SK-N-MC (cell line): ENCODE data around the gene KRT9.
"Not testable (repeated sequence)": the region's sequence is repeated elsewhere in the genome, so short reads cannot be mapped to it uniquely, and the experiment has no call there.

Source experiments
- DNase-seq: peaks from one replicate; pipeline ENCODE4 v3.0.0-alpha.2; 2011; ENCODE audit warnings: low read depth, low spot score
- H3K27ac ChIP-seq: fragments of 200-600 bp; sonication (generic); 2 replicates; pipeline ENCODE4 v1.5.1; 2016; ENCODE audit warnings: mixed run types
- H3K36me3 ChIP-seq: fragments of 200-600 bp; sonication (generic); 2 replicates; pipeline ENCODE4 v1.6.1; 2017; ENCODE audit warnings: antibody characterized with exemption, low read length, mixed read lengths; ENCODE audit not compliant: insufficient read depth
- H3K4me3 ChIP-seq: fragments of 200-600 bp; sonication (generic); 2 replicates; pipeline ENCODE4 v1.5.1; 2016
- H3K9ac ChIP-seq: fragments of 200-600 bp; sonication (generic); 2 replicates; pipeline ENCODE4 v1.8.0; 2017; ENCODE audit warnings: mixed run types, mixed read lengths; ENCODE audit not compliant: insufficient read length
- H3K9me3 ChIP-seq: fragments of 200-600 bp; sonication (generic); 2 replicates; pipeline ENCODE4 v1.6.1; 2017; ENCODE audit warnings: low read depth, mild to moderate bottlenecking, antibody characterized with exemption, low read length, moderate library complexity, mixed read lengths
- EZH2 ChIP-seq: fragments of 200-600 bp; sonication (generic); IDR thresholded peaks from one replicate; pipeline ENCODE4 v1.6.1; 2017; ENCODE audit warnings: antibody characterized with exemption
- FOXP2 ChIP-seq: optimal IDR thresholded peaks from 2 replicates; pipeline ENCODE3; 2011; ENCODE audit warnings: mild to moderate bottlenecking, moderate library complexity; ENCODE audit not compliant: insufficient read depth; ENCODE audit errors: extremely low read length, control extremely low read depth
- POLR2AphosphoS5 ChIP-seq: IDR thresholded peaks from 2 replicates; pipeline ENCODE4 v1.6.1; 2012; ENCODE audit warnings: mild to moderate bottlenecking, low read depth, low read length, borderline replicate concordance

KRT9 gene

DNA sequence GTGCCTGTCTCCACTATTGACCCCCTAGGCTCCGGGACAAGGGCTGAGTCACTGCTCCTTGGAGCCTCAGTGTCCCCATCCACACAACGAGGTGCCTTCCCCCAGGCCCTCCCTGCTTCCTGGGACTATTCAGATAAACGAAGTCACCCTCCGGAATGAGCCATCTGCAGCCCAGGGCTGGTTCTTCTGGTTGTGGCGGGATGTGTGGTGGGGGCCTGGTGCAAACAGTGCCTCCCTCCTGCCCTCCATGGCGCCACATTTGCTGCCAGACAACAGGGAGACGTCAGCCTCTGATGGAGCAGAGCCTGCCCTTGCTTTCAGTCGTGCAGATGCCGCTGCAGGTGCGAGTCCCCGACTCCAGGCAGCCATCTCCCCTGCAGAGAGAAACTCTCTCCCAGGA lies 45.8 kb upstream of the KRT9 start:
- no peaks in the 10 kb centered on the region for H3K9me3 ChIP-seq
- no peaks in the 10 kb centered on the region for H3K36me3 ChIP-seq
- no peak overlapping the region for H3K9ac ChIP-seq
- TF ChIP-seq EZH2 = no peak
- no peak overlapping the region for H3K4me3 ChIP-seq
- no peak overlapping the region for H3K27ac ChIP-seq
- no peak for DNase-seq

GRCh38 chr17:41617136-41617535 lies 45.3 kb upstream of the KRT9 start:
- H3K9ac ChIP-seq = no peak overlapping the region
- no peaks in the 10 kb centered on the region for H3K9me3 ChIP-seq
- no peak overlapping the region for H3K4me3 ChIP-seq
- H3K27ac ChIP-seq = no peak overlapping the region
- no peaks in the 10 kb centered on the region for H3K36me3 ChIP-seq
- no peak for DNase-seq
- TF ChIP-seq EZH2 = no peak
- no peak for TF ChIP-seq POLR2AphosphoS5
- no peak for TF ChIP-seq FOXP2

- H3K9me3 ChIP-seq, H3K27ac ChIP-seq, H3K4me3 ChIP-seq, DNase-seq, H3K36me3 ChIP-seq, H3K9ac ChIP-seq: not testable (repeated sequence)
Measured at GRCh38 chr17:41616486-41616885, 44.6 kb upstream of the KRT9 start.

DNA sequence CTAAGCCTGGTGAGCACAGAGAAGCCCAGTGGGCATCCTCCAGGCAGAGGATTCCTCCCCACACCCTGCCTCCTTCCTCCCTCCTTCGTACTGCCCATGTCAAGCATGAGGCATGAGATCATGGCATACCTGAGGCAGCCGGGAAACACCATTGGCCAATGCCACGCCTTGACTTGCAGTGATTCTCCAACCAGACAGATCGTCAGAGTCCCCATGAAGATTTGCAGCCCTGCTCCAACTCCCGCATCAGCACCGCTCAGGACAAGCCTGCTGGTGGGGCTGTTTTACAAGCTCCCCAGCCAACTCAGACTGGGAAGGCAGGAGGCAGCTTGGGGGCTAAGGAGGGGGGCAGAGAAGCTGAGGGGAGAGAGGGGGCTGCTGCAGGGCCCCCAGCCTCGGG lies 43.6 kb upstream of the KRT9 start:
- Histone ChIP-seq H3K9ac (no peak overlapping the region), H3K36me3 (no peaks in the 10 kb centered on the region), H3K9me3 (no peaks in the 10 kb centered on the region), H3K4me3 (no peak overlapping the region), H3K27ac (no peak overlapping the region)
- DNase-seq = no peak
- no peak for TF ChIP-seq EZH2
- no peak for TF ChIP-seq FOXP2
- TF ChIP-seq POLR2AphosphoS5 = no peak

DNA sequence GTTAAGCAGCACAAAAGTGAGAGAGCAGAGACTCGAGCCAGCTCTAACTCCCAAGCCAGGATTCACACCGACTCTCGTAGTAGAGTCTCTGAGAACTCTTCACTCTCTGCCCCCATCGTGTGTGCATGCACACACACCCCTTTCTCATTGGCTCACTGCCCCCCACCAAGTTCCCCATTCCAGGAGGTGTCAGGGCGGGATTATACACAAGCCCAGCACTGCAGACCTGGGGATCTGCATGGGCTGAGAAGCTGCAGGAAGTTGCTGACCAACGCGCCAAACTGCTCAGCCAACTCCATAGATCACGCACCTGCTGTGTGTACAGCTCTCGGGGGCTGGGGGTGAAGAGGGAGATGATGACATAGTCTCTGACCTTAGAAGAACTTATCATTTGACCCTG lies 42.9 kb upstream of the KRT9 start:
- not testable (repeated sequence) for H3K9me3 ChIP-seq, H3K9ac ChIP-seq, H3K27ac ChIP-seq, H3K36me3 ChIP-seq, DNase-seq, H3K4me3 ChIP-seq

GRCh38 chr17:41614098-41614497 lies 42.2 kb upstream of the KRT9 start:
- H3K4me3 ChIP-seq = no peak overlapping the region
- no peak overlapping the region for H3K27ac ChIP-seq
- TF ChIP-seq POLR2AphosphoS5 (no peak), FOXP2 (no peak), EZH2 (no peak)
- H3K9me3 ChIP-seq = no peaks in the 10 kb centered on the region
- no peak for DNase-seq
- H3K9ac ChIP-seq = no peak overlapping the region
- no peaks in the 10 kb centered on the region for H3K36me3 ChIP-seq

- no peak for DNase-seq
- no peak overlapping the region for H3K4me3 ChIP-seq
- H3K27ac ChIP-seq = no peak overlapping the region
- no peak for TF ChIP-seq EZH2
- TF ChIP-seq POLR2AphosphoS5 = no peak
- no peak for TF ChIP-seq FOXP2
- no peak overlapping the region for H3K9ac ChIP-seq
- no peaks in the 10 kb centered on the region for H3K9me3 ChIP-seq
- H3K36me3 ChIP-seq = no peaks in the 10 kb centered on the region
Measured at GRCh38 chr17:41613277-41614082, 41.6 kb upstream of the KRT9 start.

DNA sequence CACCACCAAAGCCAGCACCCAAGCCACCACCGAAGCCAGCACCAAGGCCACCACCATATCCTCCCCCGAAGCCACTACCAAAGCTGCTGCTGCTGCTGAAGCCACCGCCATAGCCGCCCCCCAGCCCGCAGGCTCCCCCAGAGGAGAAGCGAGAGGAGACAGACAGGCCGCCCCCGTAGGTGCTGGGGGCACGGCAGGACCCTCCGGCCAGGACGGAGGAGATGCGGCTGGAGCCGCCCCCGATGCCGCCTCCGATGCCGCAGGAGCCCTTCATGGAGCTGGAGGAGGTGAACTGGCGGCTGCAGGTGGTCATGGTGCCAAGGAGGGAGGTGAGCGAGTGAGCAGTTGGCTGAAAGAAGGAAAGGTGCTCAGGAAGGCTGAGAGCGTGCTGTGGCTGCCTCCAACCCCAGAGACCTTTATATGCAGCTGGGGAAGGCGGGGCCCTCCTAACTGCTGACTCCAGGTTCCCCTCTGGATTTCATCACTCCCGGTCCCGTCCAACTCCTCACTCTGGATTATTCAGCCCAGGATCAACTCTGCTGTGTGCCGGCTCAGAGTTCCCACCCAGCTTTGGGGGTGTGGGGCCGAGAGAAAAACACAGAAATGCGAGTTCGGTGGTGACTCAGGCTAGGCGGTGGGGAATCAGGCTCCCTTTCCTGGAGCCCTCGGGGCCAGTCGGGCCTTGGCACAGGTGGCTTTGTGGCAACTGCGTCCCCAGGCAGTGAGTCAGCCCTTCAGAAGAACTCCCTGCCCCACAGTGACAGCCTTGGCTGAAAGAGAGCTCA lies 40.7 kb upstream of the KRT9 start, which contains the start of gene KRT16:
Gene KRT16 (minus strand): TSS at position 392 of the 785 bp plus-strand sequence. CDS start 79 bp downstream, at position 313.
- H3K4me3 ChIP-seq, H3K9ac ChIP-seq, DNase-seq, H3K9me3 ChIP-seq, H3K27ac ChIP-seq, H3K36me3 ChIP-seq: not testable (repeated sequence)

GRCh38 chr17:41610965-41611640 lies 39.2 kb upstream of the KRT9 start:
- H3K4me3 ChIP-seq = no peak overlapping the region
- no peak for TF ChIP-seq EZH2
- no peak for TF ChIP-seq POLR2AphosphoS5
- TF ChIP-seq FOXP2 = no peak
- no peaks in the 10 kb centered on the region for H3K36me3 ChIP-seq
- no peaks in the 10 kb centered on the region for H3K9me3 ChIP-seq
- no peak overlapping the region for H3K27ac ChIP-seq
- H3K9ac ChIP-seq = no peak overlapping the region
- no peak for DNase-seq

DNA sequence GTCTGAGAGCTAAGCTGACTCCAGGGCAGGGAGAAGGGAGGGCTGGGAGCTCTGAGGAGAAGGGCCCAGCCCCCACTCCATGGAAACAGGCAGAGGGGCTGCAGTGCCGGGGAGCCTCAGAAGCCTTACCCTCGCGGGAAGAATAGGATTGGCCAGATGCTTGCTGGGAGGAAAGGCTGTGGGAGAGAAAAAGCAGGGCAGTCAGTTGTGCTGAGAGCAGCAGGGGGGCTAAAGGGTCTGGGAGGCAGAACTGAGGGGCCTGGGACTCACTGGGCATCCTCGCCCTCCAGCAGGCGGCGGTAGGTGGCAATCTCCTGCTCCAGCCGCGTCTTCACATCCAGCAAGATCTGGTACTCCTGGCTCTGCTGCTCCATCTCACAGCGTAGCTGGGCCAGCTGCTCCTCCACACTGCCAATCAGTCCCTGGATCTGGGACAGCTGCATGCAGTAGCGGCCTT lies 38.2 kb upstream of the KRT9 start:
- H3K4me3 ChIP-seq, H3K27ac ChIP-seq, H3K36me3 ChIP-seq, DNase-seq, H3K9me3 ChIP-seq, H3K9ac ChIP-seq: not testable (repeated sequence)

DNA sequence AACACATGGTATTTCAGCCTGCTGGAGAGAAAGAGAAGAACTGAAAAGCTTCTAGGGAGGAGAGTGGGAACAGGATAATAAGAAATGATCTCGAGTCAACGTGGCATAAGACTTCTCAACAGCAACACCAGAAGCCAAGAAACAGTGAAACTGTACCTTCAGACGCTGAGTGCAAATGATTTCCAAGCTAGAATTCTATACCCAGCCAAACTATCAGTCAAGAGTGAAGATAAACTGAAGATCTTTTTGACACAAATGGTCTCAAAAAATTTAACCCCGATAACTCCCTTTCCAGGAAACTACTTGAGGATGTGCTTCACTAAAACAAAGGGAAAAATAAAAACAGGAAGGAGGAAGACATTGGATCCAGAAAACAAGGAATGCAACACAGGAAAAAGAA lies 35.1 kb upstream of the KRT9 start:
- H3K9ac ChIP-seq, DNase-seq, H3K4me3 ChIP-seq, H3K9me3 ChIP-seq, H3K36me3 ChIP-seq, H3K27ac ChIP-seq: not testable (repeated sequence)
